Astrocyte of the spinal cord (primary cell): ENCODE measurements around the gene PGAM1.

ENCODE experiments used
- DNase-seq: peaks from one replicate; pipeline ENCODE4 v3.0.0; 2011; ENCODE audit warnings: low read depth, low spot score
- H3K4me3 ChIP-seq: 2 replicates; pipeline ENCODE4 v1.5.1; 2011; ENCODE audit warnings: low read depth, mild to moderate bottlenecking, low read length, moderate library complexity
- CTCF ChIP-seq: IDR thresholded peaks from 2 replicates; pipeline ENCODE4 v1.5.1; 2012; ENCODE audit warnings: low read depth, mild to moderate bottlenecking, low read length, inconsistent platforms
- in situ Hi-C: cut with HindIII; loops from 2 replicates; pipeline ENCODE4 v1.10.0; 2017; ENCODE audit warnings: low sequenced_read_pairs

The PGAM1 gene

GRCh38 chr10:97425964-97426775 is at the start of gene PGAM1:
PGAM1 (plus strand) TSS chr10:97426191; CDS start chr10:97426308, 117 bp downstream.
- peak; percentile 70 for TF ChIP-seq CTCF
- in situ Hi-C loops = no loop called here
- peak within 1 kb of the TSS; percentile 93 for H3K4me3 ChIP-seq
- DNase-seq = peak; percentile 96

GRCh38 chr10:97376413-97376812 is 49.6 kb upstream of the PGAM1 start:
- H3K4me3 ChIP-seq = no peak overlapping the region
- no peak for DNase-seq
- no peak for TF ChIP-seq CTCF
- in situ Hi-C loops = no loop called here

GRCh38 chr10:97378933-97379921 is 46.8 kb upstream of the PGAM1 start:
- no peak overlapping the region for H3K4me3 ChIP-seq
- in situ Hi-C loops = no loop called here
- TF ChIP-seq CTCF = no peak
- no peak for DNase-seq

GRCh38 chr10:97380516-97380915 is 45.5 kb upstream of the PGAM1 start:
- in situ Hi-C loops = no loop called here
- no peak for TF ChIP-seq CTCF
- H3K4me3 ChIP-seq = no peak overlapping the region
- no peak for DNase-seq

GRCh38 chr10:97381626-97382025 is 44.4 kb upstream of the PGAM1 start:
- DNase-seq = no peak
- no peak overlapping the region for H3K4me3 ChIP-seq
- in situ Hi-C loops = no loop called here
- TF ChIP-seq CTCF = no peak

- no peak overlapping the region for H3K4me3 ChIP-seq
- no peak for DNase-seq
- in situ Hi-C loops = no loop called here
- no peak for TF ChIP-seq CTCF
Measured at GRCh38 chr10:97383159-97383558, 42.8 kb upstream of the PGAM1 start.
